HepG2 (cell line): ENCODE measurements around the gene DOK7. TPM values are rescaled to one million over a fixed set of nuclear protein-coding genes. Genes with fewer than 3 reads are reported as not detected.

Source experiments
- ATAC-seq: fragments of 200-7000 bp; cut with Tn5 transposase; 3 replicates; pipeline ENCODE4 v1.9.1; 2020; ENCODE audit warnings: mild to moderate bottlenecking, moderate library complexity
- BruUV-seq: library from RNA; stranded (reverse); fragments of 400-500 nt; replicated peaks from 2 replicates; lab custom pipeline; 2021; lab: Mats Ljungman, UMichigan
- CTCF ChIA-PET: fragments of 300-600 bp; formaldehyde crosslinking; extraction: SDS; loops from one replicate; lab custom pipeline; 2021; ENCODE audit warnings: low total read pairs, inconsistent platforms, low intra/inter-chr PET ratio; lab: Yijun Ruan, JAX
- POLR2A ChIA-PET: fragments of 350-600 bp; sonication (Branson Sonifier 250); formaldehyde crosslinking; loops from one replicate; lab custom pipeline; 2020; ENCODE audit warnings: antibody characterized with exemption, inconsistent platforms; lab: Yijun Ruan, JAX
- DNase-seq: peaks from one replicate; pipeline ENCODE4 v3.0.0-alpha.2; 2015; ENCODE audit warnings: low spot score
- FAIRE-seq: peaks from 3 replicates; lab custom pipeline; 2011; peaks lifted over from hg19 to GRCh38; lab: Jason Lieb, UNC
- H2AFZ ChIP-seq: one replicate; pipeline ENCODE4 v1.6.1; 2011; ENCODE audit warnings: low read length, inconsistent platforms
- H3K27ac ChIP-seq: fragments of 300-600 bp; 3 replicates; pipeline ENCODE4 v1.8.0; 2011; ENCODE audit warnings: mixed run types, mild to moderate bottlenecking, mixed read lengths, low read length, inconsistent platforms; ENCODE audit not compliant: insufficient read depth; ENCODE audit errors: extremely low read length
- H3K27me3 ChIP-seq, 2 experiments: fragments of 200-600 bp in 1 of 2; 2 replicates in 1 of 2; 3 replicates in 1 of 2; pipeline versions ENCODE4 v1.6.0 to v1.8.0; 2011; ENCODE audit warnings: low read length in 2 of 2, mild to moderate bottlenecking in 2 of 2, moderate library complexity in 2 of 2, inconsistent platforms in 1 of 2; ENCODE audit not compliant: insufficient read depth in 2 of 2, control insufficient read depth in 1 of 2
- H3K36me3 ChIP-seq, 2 experiments: fragments of 200-600 bp in 1 of 2; replicated peaks in 1 of 2; 2 replicates in 1 of 2; 3 replicates in 1 of 2; pipeline versions ENCODE4 v1.5.1 to v1.8.0; 2011; ENCODE audit warnings: low read length in 2 of 2, inconsistent platforms in 1 of 2; ENCODE audit not compliant: insufficient read depth in 2 of 2, control insufficient read depth in 1 of 2
- H3K4me1 ChIP-seq: 2 replicates; pipeline ENCODE4 v1.5.1; 2012; ENCODE audit warnings: low read length, inconsistent platforms; ENCODE audit not compliant: insufficient read depth
- H3K4me2 ChIP-seq: 2 replicates; pipeline ENCODE4 v1.6.0; 2011; ENCODE audit warnings: low read depth, low read length, inconsistent platforms
- H3K4me3 ChIP-seq, 3 experiments: fragments of 200-600 bp in 1 of 3; sonication (generic), shearing (Covaris generic) in 1 of 3; replicated peaks in 1 of 3; 2 replicates each; pipeline ENCODE4 v1.5.1; 2011 to 2016; ENCODE audit warnings: low read length in 3 of 3, inconsistent platforms in 2 of 3, low read depth in 2 of 3, mild to moderate bottlenecking in 2 of 3, control low read depth in 1 of 3, mixed read lengths in 1 of 3; ENCODE audit not compliant: insufficient read depth in 1 of 3
- H3K79me2 ChIP-seq: one replicate; pipeline ENCODE4 v1.6.1; 2011; ENCODE audit warnings: low read length, inconsistent platforms; ENCODE audit not compliant: insufficient read depth
- H3K9ac ChIP-seq: 2 replicates; pipeline ENCODE4 v1.6.0; 2011; ENCODE audit warnings: mild to moderate bottlenecking, low read depth, low read length, inconsistent platforms; ENCODE audit not compliant: insufficient read depth
- H3K9me3 ChIP-seq: 2 replicates; pipeline ENCODE4 v1.5.1; 2012; ENCODE audit warnings: mild to moderate bottlenecking, low read length
- H4K20me1 ChIP-seq: 2 replicates; pipeline ENCODE4 v1.6.0; 2011; ENCODE audit warnings: inconsistent platforms, mild to moderate bottlenecking, low read length, moderate library complexity; ENCODE audit not compliant: insufficient read depth
- DZIP1 ChIP-seq: sonication (generic); formaldehyde crosslinking; IDR thresholded peaks from 2 replicates; pipeline ENCODE4 v1.5.0; 2020; ENCODE audit warnings: mild to moderate bottlenecking, missing genetic modification reagents
- FLYWCH1 ChIP-seq: sonication (generic); formaldehyde crosslinking; IDR thresholded peaks from 2 replicates; pipeline ENCODE4 v1.8.1; 2023; ENCODE audit warnings: mild to moderate bottlenecking, missing genetic modification reagents
- FOSL2 ChIP-seq: sonication (generic); formaldehyde crosslinking; IDR thresholded peaks from 2 replicates; pipeline ENCODE4 v1.4.0; 2020; ENCODE audit warnings: missing genetic modification reagents
- GATAD2A ChIP-seq: IDR thresholded peaks from 2 replicates; pipeline ENCODE4 v1.6.1; 2016
- GLMP ChIP-seq: sonication (generic); formaldehyde crosslinking; IDR thresholded peaks from 2 replicates; pipeline ENCODE4 v1.9.0; 2021; ENCODE audit warnings: missing genetic modification reagents, mild to moderate bottlenecking, borderline replicate concordance
- GRHL1 ChIP-seq: sonication (generic); formaldehyde crosslinking; conservative IDR thresholded peaks from 2 replicates; pipeline ENCODE4 v1.8.0; 2022; ENCODE audit warnings: missing genetic modification reagents
- GTF3A ChIP-seq: sonication (generic); formaldehyde crosslinking; conservative IDR thresholded peaks from 2 replicates; pipeline ENCODE4 v1.4.0; 2020; ENCODE audit warnings: mild to moderate bottlenecking, missing genetic modification reagents
- HNRNPK ChIP-seq: fragments of 200-400 bp; formaldehyde crosslinking; IDR thresholded peaks from 2 replicates; pipeline ENCODE4 v1.6.1; 2018; ENCODE audit warnings: low read length, low read depth, moderate library complexity, mild to moderate bottlenecking; ENCODE audit not compliant: poor library complexity, severe bottlenecking
- NRL ChIP-seq: sonication (generic); formaldehyde crosslinking; IDR thresholded peaks from 2 replicates; pipeline ENCODE4 v1.5.0; 2020; ENCODE audit warnings: missing genetic modification reagents, mild to moderate bottlenecking, moderate library complexity, borderline replicate concordance
- SPEN ChIP-seq: sonication (generic); formaldehyde crosslinking; IDR thresholded peaks from 2 replicates; pipeline ENCODE4 v1.5.1; 2020; ENCODE audit warnings: low read depth, mild to moderate bottlenecking, missing genetic modification reagents
- ZFP36L2 ChIP-seq: sonication (generic); formaldehyde crosslinking; IDR thresholded peaks from 2 replicates; pipeline ENCODE4 v1.4.0; 2020; ENCODE audit warnings: missing genetic modification reagents
- ZMYM4 ChIP-seq: sonication (generic); formaldehyde crosslinking; IDR thresholded peaks from 2 replicates; pipeline ENCODE4 v1.8.1; 2023; ENCODE audit warnings: mild to moderate bottlenecking, missing genetic modification reagents
- WGBS: methylation state at CpG from one replicate; pipeline ENCODE4 v1.1.6; 2017; ENCODE audit warnings: low lambda C conversion rate; 5-methylcytosine and 5-hydroxymethylcytosine counted together
- in situ Hi-C: cut with HindIII; loops from 2 replicates; pipeline ENCODE4 v1.10.0; 2017; ENCODE audit warnings: low pct_unique_long_range_greater_than_20kb; ENCODE audit not compliant: extremely low pct_ligation_motif_present
- intact Hi-C: fragments of 100-400 bp; cut with micrococcal nuclease; formaldehyde crosslinking; loops from one replicate; pipeline ENCODE4 v1.10.0; 2022; ENCODE audit not compliant: unreplicated experiment
- polyA plus RNA-seq, 8 experiments: library from polyadenylated mRNA; depleted of rRNA in 3 of 8; stranded (reverse) in 7 of 8; unstranded in 1 of 8; fragments of >200 nt; fragmentation: Illumina TruSeq in 4 of 8; extraction: Trizol in 4 of 8; gene quantifications; 2 replicates each; pipeline versions ENCODE4 v1.2.1 to v1.2.3, GENCODE V29; 2011 to 2016; ENCODE audit warnings: low read depth in 4 of 8, missing spikeins in 1 of 8, mixed read lengths in 1 of 8; ENCODE audit not compliant: insufficient read depth in 1 of 8
- total RNA-seq, 5 experiments: library from RNA; depleted of rRNA; stranded (reverse); fragments of >200 nt; fragmentation: Illumina TruSeq; extraction: Trizol; gene quantifications; 2 replicates each; pipeline ENCODE4 v1.2.3, GENCODE V29; 2016; ENCODE audit warnings: low read depth in 1 of 5
- TF ChIP-seq, protein P1 (sequence below): sonication (generic); formaldehyde crosslinking; IDR thresholded peaks from 2 replicates; pipeline ENCODE4 v1.4.0; 2020; ENCODE audit warnings: low read depth, missing genetic modification reagents

The DOK7 gene
- total and polyA plus RNA-seq, 2 of the 13 experiments (the other 11 are each of a cell fraction or from before 2014, with no cell fraction given): 0.03 to 0.07 TPM

GRCh38 chr4:3473181-3473950, 10.3 kb downstream of the DOK7 start:
- Histone ChIP-seq H3K4me3 (no peak overlapping the region), H3K4me2 (no peak overlapping the region), H3K79me2 (no peaks in the 10 kb centered on the region), H3K9ac (no peak overlapping the region), H3K9me3 (no peaks in the 10 kb centered on the region), H3K27ac (no peak overlapping the region), H2AFZ (no peak overlapping the region), H3K36me3 (no peaks in the 10 kb centered on the region), H4K20me1 (no peaks in the 10 kb centered on the region), H3K4me1 (peaks cover 24% of the 10 kb centered on the region; the same call in 1 of the 2 replicates), H3K27me3 (peaks cover 21 to 67% of the 10 kb centered on the region in 2 experiments)
- POLR2A ChIA-PET: no interaction called here
- CTCF ChIA-PET: no interaction called here
- no peak for ATAC-seq
- WGBS: 100% methylated on average over 1 of the region's 41 CpGs
- no peak for FAIRE-seq
- in situ Hi-C loops (no loop called here), intact Hi-C loops (no loop called here)
- no peak for DNase-seq
- no TSS peak for BruUV-seq
- TF ChIP-seq HNRNPK (no peak), NRL (CRISPR knock-in tag) (no peak), GLMP (no peak), GATAD2A (CRISPR knock-in tag) (no peak), ZMYM4 (CRISPR knock-in tag) (no peak), GTF3A (CRISPR knock-in tag) (no peak), ZFP36L2 (CRISPR knock-in tag) (no peak), FLYWCH1 (CRISPR knock-in tag) (no peak), FOSL2 (CRISPR knock-in tag) (no peak), SPEN (CRISPR knock-in tag) (no peak), DZIP1 (CRISPR knock-in tag) (no peak), GRHL1 (CRISPR knock-in tag) (no peak)
- TF ChIP-seq, protein P1, sequence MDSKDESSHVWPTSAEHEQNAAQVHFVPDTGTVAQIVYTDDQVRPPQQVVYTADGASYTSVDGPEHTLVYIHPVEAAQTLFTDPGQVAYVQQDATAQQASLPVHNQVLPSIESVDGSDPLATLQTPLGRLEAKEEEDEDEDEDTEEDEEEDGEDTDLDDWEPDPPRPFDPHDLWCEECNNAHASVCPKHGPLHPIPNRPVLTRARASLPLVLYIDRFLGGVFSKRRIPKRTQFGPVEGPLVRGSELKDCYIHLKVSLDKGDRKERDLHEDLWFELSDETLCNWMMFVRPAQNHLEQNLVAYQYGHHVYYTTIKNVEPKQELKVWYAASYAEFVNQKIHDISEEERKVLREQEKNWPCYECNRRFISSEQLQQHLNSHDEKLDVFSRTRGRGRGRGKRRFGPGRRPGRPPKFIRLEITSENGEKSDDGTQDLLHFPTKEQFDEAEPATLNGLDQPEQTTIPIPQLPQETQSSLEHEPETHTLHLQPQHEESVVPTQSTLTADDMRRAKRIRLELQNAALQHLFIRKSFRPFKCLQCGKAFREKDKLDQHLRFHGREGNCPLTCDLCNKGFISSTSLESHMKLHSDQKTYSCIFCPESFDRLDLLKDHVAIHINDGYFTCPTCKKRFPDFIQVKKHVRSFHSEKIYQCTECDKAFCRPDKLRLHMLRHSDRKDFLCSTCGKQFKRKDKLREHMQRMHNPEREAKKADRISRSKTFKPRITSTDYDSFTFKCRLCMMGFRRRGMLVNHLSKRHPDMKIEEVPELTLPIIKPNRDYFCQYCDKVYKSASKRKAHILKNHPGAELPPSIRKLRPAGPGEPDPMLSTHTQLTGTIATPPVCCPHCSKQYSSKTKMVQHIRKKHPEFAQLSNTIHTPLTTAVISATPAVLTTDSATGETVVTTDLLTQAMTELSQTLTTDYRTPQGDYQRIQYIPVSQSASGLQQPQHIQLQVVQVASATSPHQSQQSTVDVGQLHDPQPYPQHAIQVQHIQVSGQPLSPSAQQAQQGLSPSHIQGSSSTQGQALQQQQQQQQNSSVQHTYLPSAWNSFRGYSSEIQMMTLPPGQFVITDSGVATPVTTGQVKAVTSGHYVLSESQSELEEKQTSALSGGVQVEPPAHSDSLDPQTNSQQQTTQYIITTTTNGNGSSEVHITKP: no peak
